Aorta (tissue), 4 donors: Measurements from ENCODE around the gene RSBN1L. TPM values are rescaled to one million over a fixed set of nuclear protein-coding genes. Genes with fewer than 3 reads are reported as not detected.

Source experiments
- polyA plus RNA-seq, 2 donors: library from polyadenylated mRNA; stranded (reverse); fragments of 200-250 nt; gene quantifications; one replicate each; pipeline ENCODE4 v1.2.3, GENCODE V29; 2013
- total RNA-seq, 2 donors: library from RNA; stranded (reverse); fragmentation: NEBNext Ultra II Directional; extraction: Animal tissue kit (Norgen Biotek cat#: 25700); gene quantifications; one replicate each; pipeline ENCODE4 v1.2.1, GENCODE V29; 2021
- donor health status: healthy with polysubstance abuse.
- donor health status: Bipolar disorder and iron deficiency.
- donor health status: DM: no; HTN: no; CAD: no.
- donor health status: DM: yes; HTN: yes; CAD: no.

RSBN1L gene
- total and polyA plus RNA-seq, 4 donors: 3.0 to 25.4 (median 16.1) TPM

Other genes starting within 250 kb of the RSBN1L start
- gene PTPN12, start 159.2 kb upstream of the RSBN1L start, total RNA-seq: 100 to 1,000 TPM in 1 of 2 donors, 10 to 100 TPM in 1; 96.5 to 128 TPM
- 10 to 100 TPM; 54.0 to 60.5 TPM for gene PTPN12, start 159.2 kb upstream of the RSBN1L start, polyA plus RNA-seq
- gene TMEM60, start 102.0 kb downstream of the RSBN1L start, total RNA-seq: 10 to 100 TPM; 11.0 to 12.7 TPM
- gene TMEM60, start 102.0 kb downstream of the RSBN1L start, polyA plus RNA-seq: 10 to 100 TPM; 14.3 to 16.8 TPM
- 10 to 100 TPM; 38.0 to 38.4 TPM for gene PHTF2, start 102.3 kb downstream of the RSBN1L start, total RNA-seq
- 10 to 100 TPM in 1 of 2 donors, 1 to 10 TPM in 1; 8.8 to 14.1 TPM for gene PHTF2, start 102.3 kb downstream of the RSBN1L start, polyA plus RNA-seq